ENCODE results near the gene NUDCD3.

NUDCD3 gene

DNA sequence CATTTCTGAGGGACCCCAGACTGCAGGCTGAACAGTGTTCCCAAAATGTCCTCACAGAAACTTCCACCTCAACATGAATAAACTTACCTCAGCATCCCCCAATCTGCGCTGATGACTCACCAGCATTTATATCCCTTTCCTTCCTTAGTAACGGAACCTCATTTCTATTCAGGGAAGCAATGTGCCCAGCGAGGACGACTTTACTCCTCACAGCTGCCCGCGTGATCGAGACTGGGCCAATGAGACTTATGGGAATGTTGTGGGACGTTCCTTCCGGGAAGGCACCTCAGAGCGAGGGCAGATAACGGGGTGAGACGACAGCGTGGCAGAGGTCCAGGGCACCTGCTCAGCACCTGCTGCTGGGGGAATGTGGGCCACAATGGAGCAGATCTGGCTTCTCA lies 91.9 kb downstream of the NUDCD3 start:
- DNase-seq, result peak; percentile 76

DNA sequence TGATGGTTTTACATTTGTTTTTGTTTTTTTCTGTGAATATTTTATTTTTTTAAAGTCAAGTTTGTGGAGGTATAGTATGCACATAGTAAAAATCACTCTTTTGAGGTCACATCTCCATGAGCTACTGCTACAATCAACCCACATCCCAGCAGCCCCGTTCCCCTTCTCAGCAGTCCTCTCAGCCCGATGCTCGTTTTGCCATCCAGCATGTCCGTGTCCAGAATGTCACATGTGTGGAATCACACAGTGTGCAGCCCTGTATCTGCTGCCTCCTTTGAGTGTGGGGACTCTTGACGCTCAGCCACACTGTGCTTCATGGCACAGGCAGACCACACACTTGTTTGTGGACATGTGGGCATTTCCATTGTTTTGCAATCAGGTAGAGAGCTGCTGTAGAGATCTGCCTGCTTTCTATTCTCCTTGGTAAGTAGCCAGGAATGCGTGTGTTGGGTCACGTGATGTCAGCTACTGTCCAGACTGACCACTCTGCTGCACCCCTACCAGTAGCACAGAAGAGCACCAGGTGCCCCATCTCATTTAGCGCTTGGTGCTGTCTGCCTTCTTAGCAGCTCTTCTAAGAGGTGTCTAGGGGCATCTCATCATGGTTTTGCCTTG lies 93.4 kb downstream of the NUDCD3 start:
- DNase-seq, result peak; percentile 48

DNA sequence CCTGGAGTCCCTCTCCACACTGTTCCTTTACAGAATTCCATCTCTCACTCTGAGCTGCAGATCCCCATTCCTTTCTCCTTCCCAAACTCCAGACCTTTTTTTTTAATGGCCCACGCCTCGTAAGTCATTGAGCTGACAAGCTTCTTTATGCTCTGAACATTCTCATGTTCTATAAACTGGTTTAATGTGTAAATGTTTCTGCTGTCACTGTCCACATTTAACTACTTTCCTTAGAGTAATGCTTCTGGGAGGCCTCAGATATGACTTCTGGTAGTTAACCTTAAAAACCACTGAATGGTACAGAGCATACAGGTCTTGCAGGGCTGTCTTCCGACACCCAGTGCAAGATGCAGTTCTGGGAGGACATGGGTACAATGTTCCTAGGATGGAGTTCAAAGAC lies 94.0 kb downstream of the NUDCD3 start:
- no peak for DNase-seq

DNA sequence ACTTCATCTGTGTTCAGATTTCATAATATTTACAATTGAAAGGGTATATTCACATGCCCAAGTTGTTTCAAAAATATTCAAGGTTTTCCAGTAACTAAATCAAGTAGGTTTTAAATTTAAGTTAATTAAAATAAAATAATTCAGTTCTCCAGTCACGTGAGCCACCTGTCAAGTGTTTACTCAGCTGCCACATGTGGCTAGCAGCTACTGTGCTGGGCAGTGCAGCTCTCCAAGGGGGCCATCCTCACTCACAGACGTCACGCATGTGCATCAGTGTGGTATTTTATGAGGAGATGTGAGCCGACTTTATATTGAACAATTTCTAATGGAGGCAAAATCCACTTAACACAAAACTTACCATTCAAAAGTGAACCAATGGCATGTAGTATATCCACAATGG lies 95.4 kb downstream of the NUDCD3 start:
- peak; percentile 86 for DNase-seq

DNA sequence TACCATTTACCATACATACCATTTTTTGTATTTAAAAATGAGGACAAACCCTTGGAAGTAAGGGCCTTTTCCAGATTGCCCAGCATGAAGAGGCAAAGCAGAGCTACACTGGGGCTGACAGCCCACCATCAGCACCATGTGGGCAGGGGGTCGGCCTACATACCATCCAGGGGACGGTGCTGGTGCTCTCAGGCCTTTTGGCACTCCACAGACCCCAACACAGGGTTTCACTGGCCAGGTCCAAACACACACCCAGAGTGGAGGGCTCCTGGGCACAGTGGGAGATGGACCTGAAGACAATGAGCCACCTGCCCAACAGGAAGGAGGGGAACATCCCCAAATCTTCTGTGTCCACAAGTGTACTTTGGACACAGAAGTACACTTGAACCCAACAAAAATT lies 95.8 kb downstream of the NUDCD3 start:
- DNase-seq, result no peak

DNA sequence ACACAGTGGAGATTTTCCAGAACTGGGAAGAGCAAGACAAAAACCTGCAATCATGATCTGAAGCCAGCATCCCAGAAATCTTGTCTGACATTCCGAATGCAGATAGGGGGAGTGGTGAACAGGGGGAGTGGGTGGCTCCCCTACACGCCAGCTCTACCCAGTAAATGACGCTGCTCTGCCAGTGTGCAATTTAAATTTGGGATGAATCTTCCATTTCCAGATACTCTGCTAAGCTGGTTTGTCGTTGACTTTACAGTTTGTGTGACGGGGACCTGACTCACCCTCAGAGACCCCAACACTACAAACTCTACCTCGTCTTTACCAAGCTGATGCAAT lies 96.4 kb downstream of the NUDCD3 start:
- DNase-seq, result no peak

DNA sequence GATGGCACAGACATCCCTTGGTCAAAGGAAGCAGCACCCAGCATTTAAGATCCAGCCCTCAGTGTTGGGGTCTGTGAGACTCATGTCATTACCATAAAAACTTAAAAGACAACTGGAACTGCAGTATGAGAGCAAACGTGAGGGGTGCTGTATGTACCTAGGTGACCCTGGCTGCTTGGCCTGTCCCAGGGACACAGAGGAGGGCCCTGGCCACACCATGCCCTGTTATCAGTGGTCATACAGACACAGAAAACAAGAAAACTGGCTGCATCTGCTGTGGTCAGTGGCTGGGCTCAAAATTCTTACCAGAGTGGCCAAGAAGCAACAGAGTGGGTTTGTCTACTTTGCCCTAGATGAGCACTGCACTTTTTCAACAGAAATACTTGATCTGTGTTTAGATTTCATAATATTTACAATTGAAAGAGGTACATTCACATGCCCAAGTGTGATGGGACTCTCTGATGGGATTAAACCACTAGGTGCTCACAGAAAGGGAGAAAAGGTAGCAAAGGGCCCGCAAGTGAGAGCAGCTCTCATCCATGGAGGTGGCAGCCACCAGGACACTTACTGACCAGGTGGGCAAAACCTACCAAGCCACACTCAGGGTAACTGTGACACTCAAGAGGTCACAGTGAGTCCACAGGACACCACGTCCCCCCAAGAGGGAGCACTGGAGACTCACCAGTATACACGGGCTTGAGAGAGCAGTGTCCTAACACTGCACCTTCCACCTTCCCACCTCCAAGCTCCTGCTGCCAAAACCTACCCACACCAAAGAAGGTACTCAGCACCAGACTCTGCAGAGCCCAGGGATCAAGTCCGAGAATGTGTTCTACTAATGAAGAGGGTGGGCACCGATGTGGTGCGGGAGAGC lies 97.0 kb downstream of the NUDCD3 start:
- no peak for DNase-seq

DNA sequence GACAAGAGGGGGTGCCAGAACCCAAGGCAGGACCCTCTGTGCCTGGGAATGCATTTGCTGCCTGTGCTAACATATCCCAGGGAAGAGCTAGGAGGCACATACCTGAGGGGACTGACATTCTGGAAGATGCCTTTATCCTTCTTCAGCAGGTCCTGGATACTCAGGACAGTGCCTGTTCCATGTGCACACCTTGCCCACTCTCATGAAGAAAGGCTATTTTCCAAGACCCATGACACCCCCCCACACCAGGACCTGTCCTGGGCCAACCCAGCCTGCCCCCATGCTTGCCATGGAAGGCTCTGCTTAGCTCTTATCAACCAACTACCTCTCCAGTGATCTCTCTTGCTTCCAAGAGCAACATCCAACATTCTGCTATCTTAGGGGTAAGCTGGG lies 97.8 kb downstream of the NUDCD3 start:
- no peak for DNase-seq

DNA sequence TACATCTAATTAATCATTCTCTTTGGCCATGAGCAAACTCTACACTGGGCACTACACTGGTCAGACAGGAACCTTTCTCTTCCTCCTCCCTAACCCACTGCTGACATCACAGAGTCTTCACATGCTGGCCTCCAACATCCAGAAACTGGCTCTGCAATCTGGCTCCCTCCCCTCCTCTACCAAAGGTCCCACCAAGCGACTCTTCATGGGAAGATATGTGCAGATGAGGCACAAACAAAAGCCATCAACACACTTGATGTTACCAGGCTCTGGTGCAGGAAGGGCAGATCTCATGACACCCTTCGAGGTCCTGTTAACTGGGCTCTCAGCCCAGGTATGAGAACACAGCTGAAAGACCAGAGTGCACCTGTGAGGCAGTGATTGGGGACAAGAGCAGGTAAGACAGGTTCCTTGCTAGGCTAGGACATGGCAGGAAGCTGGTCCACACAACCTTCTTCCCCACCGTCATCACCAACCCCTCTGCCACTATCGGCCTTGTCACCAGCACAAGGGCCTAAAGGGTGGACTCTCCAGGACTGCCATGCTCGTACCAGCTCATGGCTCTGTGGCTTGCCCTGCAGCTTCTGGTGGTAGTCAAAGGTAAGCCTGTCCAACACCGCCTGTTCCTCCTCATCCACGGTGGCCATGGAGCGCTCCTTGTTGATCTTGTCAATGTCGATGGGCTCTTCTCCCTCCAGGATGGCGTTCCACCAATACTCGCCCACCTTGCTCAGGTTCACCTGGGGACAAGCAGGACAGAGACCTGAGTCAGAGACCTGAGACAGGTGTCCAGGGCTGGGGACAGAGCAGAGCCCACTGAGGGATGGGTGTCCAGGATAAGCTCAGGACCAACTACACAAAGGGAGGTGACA lies 98.5 kb downstream of the NUDCD3 start:
- DNase-seq, result peak; percentile 92

DNA sequence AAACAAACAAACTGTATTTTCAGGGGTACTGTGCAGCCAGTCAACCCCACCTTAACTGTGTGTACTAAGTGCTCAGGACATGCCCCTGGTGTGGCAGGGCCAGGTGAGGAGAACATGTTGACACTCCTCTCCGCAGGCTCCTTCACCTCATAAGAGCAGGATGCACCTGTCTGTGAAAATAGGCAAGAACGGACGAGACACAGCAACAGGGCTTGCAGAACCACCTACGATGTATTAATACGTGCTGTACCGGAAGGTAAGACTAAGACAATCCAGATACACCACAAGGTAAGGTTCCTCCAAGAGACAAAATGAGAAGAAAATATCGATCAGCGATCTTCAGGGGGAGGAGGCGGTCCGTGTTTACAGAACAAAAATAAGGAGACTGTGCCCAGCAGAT lies 99.3 kb downstream of the NUDCD3 start:
- peak; percentile 90 for DNase-seq

DNA sequence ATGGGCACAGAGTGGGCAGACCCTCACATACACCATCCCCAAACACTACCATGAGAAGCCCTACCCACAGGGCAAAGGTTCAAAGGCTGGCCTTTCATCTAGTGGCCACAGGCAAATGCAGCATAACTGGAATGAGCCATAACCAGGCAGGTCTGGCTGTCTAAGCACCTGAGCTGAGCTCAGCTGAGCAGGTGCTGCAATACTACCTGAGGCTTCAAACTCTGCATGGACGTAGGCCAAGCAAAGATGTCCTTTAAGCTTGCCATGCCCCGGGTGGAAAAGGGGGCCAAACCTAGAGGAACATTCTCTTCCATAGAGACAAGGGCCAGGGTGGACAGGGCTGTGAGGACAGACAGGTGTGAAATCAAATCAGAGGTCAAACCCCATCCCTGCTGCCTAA lies 99.8 kb downstream of the NUDCD3 start:
- peak; percentile 86 for DNase-seq

DNA sequence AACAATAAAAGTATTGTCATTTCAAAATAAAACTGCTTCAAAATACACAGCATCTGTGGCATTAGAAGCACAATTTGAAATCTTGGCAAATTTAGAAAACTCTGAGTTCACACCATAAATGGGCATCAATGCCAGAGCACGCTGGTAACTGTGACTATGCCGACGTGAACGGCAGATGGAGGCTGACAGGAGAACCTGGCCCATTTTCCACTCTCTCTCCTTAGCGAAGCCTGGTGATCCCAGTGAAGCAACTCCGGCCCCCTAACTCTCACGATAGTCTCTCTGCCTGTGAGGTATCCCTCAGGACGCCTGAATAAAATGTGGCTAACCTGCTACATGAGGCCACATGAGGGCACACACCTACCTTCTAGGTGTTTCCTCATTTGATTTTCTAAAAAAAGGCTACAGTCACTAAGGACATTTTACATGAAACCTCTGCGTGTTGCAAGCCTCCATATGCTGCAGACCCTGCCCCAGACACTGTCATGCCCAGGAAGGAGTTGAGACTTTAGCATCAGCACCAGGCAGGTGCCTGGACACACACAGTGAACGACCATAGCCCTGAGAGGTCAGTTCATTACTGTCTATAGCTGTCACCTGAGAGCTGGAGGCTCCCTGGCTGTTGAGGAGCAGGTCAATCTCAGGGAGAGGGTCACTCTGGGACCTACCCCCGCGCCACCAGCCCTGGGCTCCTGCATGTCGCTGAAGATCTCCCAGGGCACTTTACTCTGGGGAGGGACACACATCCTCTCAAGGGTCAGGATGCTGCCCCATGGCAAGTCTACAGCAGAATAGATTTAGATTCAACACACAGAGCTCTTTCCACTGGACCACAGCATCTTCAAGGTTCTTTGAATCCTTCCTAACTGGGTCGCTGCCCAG lies 102.1 kb downstream of the NUDCD3 start:
- DNase-seq, result no peak

DNA sequence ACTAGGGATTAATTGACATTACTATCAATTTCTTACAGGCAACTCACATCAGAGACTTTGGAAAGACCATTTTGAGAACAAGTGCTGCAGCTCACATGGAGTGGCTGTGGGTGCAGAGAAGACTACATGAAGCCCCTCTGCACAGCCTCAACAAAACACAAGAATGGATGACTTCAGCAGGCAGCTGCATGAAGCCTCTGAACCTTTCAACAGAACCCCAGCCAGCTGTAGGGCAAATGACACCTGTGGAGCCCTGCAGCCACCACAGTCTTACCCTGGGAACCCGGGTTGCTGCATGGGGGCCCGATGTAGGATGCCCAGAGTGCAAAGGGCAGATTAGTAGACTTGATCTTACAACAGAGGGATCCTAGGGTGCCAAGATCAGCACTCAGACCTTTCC lies 103.1 kb downstream of the NUDCD3 start:
- no peak for DNase-seq

DNA sequence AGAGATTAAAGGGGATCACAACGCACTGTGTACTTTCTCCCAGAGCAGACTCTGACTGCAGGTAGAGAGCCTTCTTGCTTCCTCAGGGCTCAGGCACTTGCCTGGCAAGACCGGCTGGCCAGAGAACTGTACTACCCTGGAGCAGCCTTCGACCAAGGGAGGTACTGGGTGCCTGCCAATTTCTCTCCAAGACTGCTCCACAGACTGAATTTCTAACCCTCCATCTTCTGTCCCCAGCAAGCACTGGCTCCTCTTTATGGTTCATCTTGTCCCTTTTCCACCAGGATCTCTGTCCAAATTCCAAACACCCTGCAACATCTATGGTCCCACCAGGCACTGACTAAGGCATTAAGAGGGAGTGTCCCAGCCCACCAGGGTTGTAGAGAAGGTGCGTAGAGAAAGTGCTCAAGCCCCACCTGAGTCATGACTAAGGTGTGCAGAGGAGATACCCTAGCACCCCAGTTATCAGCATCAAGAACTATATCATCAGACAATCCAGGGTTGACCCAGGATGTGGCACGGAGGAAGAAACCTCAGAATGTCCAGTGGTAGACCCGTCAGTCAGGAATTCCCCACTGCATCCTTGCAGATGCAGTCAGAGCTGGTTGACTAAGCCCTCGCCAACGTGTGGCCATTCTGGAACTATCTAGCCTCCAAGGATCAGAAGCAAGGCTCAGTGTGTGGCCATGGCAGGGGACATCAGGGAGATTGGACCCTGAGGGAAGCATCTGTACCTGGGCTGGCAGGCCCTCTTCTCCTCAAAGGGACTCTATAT lies 104.1 kb downstream of the NUDCD3 start:
- DNase-seq, result no peak

DNA sequence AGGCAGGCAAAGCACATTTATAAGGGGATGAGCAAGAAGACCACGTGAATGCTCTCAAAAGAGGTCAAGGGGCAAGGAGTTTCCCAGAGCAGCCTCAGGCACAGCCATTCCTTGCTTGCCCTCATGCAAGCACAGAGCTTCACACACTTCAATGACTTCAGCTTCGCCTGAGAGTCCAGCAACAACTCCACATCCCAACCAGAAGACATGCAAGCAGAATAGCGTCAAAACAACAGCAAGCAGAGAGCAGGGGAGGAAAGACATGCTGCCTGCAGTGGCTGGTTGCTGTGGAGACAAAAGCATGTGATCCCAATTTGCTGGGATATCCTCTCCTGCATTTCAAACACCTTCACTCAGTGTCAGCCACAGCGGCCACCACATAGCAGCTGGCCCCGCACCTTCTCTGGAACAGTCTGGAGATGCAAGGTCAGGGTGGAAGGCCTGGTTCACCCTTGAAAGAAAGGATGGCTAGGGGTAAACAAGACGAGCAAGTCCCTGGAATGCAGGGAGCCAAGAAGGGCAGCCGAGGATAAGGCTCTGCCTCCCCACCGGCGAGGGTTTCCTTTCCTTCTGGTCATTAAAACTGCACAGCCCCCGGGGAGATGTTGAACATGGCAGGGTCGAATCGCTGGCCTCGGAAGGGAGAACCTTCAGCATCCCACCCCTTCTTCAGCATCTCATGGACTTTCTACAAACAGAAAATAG lies 104.9 kb downstream of the NUDCD3 start:
- DNase-seq, result no peak

DNA sequence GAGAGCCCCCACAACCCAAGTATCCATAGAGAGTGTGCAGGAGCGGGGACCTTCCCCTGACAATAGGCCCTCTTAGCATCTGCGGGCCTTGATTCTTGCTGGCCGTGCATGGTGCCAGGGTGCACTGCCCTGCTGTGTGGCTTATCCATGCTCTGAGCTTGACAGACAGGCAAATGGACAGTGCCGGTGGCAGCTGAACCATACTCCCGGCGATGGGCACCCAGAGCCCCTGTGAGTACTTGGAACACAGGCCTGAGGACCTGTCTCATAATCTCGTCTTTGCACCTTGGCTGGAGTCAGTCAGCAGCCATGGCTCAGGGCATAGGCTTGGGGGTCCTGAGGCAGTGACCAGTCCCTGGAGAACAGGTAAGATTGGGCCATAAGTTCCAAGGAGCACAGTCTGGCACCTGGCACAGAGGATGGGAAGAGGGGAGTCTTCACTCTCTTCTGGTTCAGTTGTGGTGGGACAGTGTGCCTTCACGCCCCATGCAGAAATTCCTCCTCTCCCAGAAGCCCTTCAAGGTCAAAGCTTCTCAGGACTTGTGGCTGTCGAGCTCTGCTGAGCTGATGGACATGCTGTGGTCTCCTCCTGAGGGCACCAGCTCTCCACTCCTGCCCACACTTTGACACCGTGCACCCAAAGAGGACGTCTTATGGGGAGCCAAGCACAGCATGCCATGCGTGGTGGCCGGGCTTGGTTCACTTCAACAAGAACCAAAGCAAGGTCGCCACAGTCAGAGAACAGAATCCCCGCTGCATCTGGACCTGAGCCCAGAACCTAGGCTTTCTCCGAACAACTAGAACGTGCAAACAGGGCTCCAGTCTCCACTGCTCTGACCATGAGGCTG lies 105.6 kb downstream of the NUDCD3 start:
- no peak for DNase-seq

DNA sequence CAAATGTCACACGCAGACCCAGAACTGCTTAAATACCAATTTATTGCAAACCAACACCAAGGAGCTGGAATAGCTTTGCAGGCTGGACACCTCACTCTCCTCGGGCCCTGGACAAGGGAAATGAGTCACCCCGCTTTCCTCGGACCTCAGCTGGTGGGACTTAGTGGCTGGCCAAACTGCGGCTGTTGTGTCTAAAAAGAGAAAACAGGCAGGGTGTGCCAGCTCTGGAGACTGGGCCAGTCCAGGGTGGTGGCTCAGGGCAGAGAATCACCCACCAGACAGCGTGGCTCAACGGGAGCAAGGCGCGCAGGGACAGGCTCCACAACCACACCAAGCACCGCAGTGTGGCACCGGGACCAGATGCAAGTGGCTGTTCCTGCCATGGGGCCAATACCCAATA lies 106.9 kb downstream of the NUDCD3 start:
- DNase-seq, result no peak

DNA sequence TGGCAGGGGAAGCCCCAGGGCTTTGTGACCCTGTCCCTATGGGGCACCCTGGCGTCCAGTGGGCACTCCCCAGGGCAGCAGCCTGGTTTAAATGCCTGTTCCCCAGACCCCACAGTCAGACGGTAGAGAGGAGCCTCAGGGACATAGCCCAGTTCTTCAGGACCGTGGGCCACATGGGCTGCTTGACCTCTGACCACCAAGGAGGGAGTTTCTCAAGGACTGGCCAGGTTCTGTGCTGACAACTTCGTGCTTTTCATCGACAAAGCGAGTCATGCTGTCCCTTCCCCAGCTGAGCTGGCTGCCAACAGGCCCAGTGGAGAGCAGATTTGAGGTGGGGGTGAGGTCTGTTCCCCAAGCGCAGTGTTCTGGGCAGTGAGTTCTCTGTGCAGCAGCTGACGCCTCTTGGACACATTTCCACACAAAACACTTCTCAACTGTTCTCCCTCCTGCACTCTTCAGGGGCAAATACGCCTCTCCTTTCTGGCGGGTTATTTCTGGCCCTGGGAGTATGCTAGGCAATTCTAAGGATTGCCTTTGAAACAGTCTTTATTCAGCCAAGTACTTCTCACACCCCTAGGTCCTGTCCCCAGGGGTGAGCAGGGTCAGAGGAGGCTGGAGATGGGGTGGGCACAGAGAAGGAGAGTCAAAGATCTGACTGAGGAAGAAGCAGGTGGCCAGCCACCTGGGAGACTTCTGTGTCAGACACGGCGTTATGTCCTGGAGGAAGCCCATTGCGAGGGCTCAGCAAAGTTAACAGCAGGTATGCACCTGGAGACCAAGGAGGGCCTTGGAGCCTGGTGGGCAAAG lies 107.8 kb downstream of the NUDCD3 start:
- no peak for DNase-seq

DNA sequence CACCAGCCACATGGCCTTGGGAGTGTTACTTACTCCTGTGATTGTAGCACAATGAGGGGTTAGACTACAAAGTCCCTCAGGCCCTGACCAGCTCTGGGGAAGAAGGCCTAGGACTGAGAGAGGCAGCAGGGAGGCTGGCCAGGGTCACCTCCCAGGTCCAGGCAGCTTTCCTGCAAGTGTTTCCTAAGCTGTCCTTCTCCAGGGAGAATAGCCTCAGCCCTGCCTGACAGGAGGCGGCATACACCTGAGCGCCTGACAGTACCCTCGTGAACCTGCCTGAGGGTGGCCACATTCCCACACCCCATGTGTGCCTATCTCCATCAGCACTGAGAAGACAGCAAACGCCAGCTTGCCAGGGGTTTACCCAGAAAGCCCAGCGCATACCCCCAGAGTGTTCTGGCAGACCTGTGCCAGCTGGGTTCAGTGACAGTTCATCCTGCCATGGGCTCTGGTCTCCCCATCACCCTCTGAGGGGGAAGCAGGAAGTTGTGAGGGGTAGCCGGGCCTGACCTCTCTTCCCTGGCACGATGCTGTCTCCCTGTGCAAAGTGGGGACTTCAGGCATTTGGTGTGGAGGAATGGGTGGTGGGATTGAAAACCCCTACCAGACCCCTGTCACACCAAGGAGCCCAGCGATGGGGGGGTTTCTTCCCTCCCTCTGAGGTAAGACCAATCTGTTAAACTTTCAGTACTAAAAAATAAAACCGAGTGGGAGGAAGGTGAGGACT lies 108.8 kb downstream of the NUDCD3 start:
- DNase-seq, result no peak
